GM12875 (cell line): ENCODE data around the gene PSMA3.

Source experiments
- H3K4me3 ChIP-seq: one replicate; pipeline ENCODE4 v1.5.1; 2011; ENCODE audit warnings: low read depth, low read length, control low read depth
- TF ChIP-seq, protein P1 (sequence below): IDR thresholded peaks from 2 replicates; pipeline ENCODE4 v1.5.1; 2011; ENCODE audit warnings: low read depth, mild to moderate bottlenecking, control low read depth, inconsistent platforms, low read length, moderate library complexity, borderline replicate concordance; ENCODE audit not compliant: insufficient read depth

The PSMA3 gene

DNA sequence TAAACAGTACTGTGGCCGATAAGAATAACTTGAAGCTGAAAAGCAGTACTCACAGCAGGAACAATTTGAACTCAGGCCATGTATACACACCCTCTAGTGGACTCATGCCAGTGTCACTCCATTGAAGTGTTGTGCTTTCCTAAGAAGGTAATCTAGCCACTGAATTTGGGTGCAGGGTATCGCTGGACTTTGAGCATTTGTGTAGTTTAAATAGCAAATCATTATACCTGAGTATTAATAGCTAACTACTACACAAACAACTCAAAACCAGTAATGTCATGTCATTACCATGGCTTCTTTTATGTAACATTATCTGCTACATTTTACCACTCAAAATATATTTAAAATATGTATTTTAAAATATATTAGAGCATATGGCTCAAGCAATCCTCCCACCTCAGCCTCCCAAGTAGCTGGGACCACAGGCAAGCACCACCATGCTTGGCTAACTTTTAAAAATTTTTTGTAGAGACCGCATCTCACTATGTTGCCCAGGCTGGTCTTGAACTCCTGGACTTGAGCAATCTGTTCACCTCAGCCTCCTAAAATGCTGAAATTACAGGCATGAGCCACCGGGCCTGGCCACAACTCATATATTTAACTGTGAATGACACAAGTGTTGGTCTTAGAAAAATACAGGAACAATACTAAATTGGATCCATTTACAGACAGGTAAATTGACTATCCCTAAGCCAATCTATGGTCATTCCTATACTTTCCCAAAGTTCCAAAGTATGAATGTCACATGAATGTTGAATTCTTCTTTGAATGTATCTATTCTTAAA is 28.1 kb downstream of the PSMA3 start:
- no peak overlapping the region for H3K4me3 ChIP-seq
- TF ChIP-seq, protein P1, sequence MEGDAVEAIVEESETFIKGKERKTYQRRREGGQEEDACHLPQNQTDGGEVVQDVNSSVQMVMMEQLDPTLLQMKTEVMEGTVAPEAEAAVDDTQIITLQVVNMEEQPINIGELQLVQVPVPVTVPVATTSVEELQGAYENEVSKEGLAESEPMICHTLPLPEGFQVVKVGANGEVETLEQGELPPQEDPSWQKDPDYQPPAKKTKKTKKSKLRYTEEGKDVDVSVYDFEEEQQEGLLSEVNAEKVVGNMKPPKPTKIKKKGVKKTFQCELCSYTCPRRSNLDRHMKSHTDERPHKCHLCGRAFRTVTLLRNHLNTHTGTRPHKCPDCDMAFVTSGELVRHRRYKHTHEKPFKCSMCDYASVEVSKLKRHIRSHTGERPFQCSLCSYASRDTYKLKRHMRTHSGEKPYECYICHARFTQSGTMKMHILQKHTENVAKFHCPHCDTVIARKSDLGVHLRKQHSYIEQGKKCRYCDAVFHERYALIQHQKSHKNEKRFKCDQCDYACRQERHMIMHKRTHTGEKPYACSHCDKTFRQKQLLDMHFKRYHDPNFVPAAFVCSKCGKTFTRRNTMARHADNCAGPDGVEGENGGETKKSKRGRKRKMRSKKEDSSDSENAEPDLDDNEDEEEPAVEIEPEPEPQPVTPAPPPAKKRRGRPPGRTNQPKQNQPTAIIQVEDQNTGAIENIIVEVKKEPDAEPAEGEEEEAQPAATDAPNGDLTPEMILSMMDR: peak; percentile 11; the same call in 1 of the 2 replicates

DNA sequence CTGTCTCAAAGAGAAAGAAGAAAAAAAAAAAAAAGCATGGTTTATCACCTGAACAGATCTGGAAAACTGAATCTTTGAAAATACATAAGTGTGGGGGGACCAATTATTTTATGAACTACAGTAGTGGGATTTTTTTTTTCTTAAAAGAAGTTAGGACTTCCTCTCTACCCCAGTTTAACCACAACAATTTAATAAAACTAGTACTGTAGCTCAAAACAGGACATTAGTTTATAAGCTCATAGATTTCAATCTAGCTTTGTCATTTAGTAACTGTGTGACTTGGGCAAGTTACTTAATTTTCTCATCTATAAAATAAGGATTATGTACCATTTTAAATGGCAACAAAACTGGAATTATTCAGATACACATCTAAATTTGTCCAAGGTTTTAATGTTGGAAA is 30.2 kb downstream of the PSMA3 start:
- TF ChIP-seq, protein P1: no peak
- no peak overlapping the region for H3K4me3 ChIP-seq

DNA sequence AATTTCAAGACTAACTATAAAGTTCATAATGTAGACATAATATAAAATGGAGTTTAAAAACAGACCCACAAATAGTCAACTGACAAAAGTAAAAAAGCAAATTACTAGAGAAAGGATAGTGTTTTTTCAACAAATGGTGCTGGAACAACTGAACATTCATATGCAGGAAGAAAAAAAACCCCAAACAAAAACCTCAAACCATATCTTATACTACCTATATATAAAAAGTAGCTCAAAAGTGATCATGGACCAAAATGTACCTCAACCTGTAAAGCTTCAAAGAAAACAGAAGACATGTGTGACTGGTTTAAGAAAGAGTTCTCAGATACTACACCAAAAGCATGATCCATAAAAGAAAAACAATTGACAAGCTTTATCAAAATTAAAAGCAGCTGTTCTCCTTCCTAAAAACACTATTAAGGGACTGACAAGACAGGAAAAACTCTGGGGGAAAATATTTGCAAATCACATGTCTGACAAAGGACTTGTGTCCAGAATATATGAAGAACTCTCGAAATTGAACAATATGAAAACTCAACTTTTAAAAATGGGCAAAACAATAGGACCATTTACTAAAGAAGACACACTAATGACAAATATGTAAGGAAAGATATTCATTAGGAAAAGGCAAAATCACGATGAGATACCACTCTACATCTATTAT is 31.0 kb downstream of the PSMA3 start:
- TF ChIP-seq, protein P1: no peak
- H3K4me3 ChIP-seq: no peak overlapping the region

DNA sequence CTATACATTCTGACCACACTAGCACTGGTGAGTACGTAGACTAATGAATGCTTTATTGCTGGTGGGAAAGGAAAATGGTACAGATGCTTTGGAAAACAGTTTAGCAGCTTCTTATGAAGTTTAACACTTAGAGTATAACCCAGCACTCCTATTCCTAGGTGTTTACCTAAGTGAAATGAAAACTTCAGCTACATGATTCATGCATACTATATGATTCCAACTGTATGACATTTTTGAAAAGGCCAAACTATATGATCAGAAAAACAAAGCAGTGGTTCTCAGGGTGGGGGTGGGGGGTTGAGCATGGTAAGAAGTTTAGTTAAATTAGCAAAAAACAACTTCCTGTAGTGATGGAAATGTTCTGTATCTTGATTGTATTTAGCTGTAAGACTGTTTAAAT is 31.6 kb downstream of the PSMA3 start:
- no peak overlapping the region for H3K4me3 ChIP-seq
- TF ChIP-seq, protein P1: no peak

DNA sequence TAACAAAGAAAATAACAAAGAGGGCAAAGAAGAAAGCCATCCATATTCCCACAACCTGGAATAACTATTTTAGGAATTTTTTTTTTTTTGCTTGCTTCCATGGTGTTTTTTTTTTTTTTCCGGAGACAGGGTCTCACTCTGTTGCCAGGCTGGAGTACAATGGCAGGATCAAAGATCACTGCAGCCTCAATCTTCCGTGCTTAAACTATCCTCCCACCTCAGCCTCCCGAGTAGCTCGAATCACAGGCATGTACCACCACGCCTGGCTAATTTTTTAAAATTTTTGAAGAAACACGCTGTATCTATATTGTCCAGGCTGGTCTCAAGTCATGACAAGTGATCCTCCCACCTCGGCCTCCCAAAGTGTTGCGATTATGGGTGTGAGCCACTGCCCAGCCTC is 33.5 kb downstream of the PSMA3 start:
- TF ChIP-seq, protein P1: no peak
- H3K4me3 ChIP-seq: no peak overlapping the region

DNA sequence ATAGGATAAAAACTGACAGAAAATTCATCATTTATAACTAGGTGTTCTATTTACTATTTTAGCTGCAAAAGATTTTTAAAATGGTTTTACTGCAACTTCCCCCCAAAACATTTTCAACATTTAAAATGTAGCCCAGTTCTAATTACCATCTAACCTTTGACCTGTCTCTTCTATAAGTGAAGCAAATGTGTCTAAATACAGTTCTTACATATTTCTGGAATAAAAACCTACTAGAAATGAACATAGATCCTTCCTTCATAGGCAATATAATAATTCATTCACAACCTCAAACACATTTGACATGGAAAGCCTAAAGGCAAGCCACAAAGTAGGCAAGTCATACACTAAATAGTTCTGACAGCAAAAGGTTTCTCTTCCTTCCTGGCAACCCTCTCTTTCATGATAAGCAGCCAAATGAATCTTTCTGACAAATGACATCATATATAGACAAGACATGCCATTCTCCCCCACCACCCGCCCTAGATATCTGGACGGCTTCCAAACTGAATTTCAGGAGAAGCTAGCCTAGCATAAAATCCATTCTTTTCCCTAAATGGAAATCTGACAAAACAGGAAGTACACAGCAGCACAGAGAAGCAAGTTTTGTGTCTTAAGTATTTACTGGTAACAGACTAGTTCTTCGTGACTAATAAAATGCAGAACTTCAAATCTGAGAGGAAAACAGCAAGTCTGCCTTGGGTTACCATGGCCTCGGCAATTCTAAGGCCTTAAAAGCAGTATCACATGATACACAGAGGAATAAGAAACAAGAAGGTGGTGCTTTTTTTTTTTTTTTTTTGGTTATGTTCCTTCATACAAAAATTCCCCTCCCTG is 36.5 kb downstream of the PSMA3 start:
- no peak overlapping the region for H3K4me3 ChIP-seq
- TF ChIP-seq, protein P1: no peak
